ENCODE data around the gene ZNF776.

GRCh38 chr19:57708641-57709361 is 37.8 kb upstream of the ZNF776 start, which contains the start of gene ZNF154:
- TF ChIP-seq CTCF (IDR thresholded peaks at IDR 0.05) (no peak), POLR2AphosphoS5 (IDR thresholded peaks at IDR 0.05) (peak; percentile 33 to 59), POLR2A (IDR thresholded peaks at IDR 0.05; ENCODE audit: low read depth) (no peak), EP300 (IDR thresholded peaks at IDR 0.05) (no peak)
